GM19351 (cell line): ENCODE results near the gene KRTAP19-4.
"Not testable (repeated sequence)": the region's sequence is repeated elsewhere in the genome, so short reads cannot be mapped to it uniquely, and the experiment has no call there.

Experiments used
- ATAC-seq: cut with Tn5 transposase; IDR thresholded peaks from one replicate; pipeline ENCODE4 v1.9.1; 2021; ENCODE audit warnings: mild to moderate bottlenecking, moderate library complexity; ENCODE audit not compliant: unreplicated experiment

The KRTAP19-4 gene, protein sequence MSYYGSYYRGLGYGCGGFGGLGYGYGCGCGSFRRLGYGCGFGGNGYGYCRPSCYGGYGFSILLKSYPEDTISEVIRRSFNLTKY

GRCh38 chr21:30497065-30497464 is at the start of gene KRTAP19-4:
KRTAP19-4 (minus strand) TSS chr21:30497165; CDS start chr21:30497110, 55 bp downstream.
- ATAC-seq, result no peak

DNA sequence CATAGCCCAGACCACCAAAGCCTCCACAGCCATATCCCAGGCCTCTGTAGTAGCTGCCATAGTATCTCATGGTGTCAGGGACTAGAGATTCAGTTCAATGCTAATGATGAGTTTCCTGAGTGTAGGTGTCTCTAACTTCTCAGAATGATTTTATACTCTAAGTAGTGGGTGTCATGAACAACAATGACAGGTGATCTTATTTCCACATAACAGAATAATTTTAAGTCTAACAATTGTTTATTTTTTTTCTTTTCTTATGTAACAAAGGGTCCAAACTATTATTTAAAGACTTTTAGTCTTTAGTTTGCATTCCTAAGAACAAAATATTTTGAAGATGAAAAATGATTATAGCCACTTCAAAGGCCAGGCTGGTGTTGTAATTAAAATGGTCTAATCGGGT is 44.8 kb upstream of the KRTAP19-4 start, which contains the start of gene KRTAP19-6:
Gene KRTAP19-6 (minus strand): TSS at position 101 of the 400 bp plus-strand sequence. CDS start 31 bp downstream, at position 70.
- ATAC-seq, result no peak

- no peak for ATAC-seq
Observed at GRCh38 chr21:30518876-30519275, 21.9 kb upstream of the KRTAP19-4 start.

DNA sequence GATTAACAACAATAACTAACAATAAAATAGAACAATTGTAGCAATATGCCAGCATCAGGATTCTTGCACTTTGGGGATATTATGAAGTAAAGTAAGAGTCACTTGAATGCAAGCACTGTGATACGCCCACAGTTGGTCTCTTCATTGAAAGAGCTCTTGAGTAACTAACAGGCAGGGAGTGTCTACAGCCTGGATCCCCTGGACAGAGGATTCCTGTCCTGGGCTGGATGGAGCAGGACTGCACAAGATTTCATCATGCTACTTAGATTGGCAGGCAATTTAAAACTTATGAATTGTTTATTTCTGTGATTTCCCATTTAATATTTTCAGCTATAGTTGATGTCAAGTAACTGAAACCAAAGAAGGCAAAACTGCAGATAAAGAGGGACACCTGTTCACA is 18.7 kb upstream of the KRTAP19-4 start:
- no peak for ATAC-seq

GRCh38 chr21:30505621-30506205 is 8.7 kb upstream of the KRTAP19-4 start:
- ATAC-seq, result not testable (repeated sequence)

DNA sequence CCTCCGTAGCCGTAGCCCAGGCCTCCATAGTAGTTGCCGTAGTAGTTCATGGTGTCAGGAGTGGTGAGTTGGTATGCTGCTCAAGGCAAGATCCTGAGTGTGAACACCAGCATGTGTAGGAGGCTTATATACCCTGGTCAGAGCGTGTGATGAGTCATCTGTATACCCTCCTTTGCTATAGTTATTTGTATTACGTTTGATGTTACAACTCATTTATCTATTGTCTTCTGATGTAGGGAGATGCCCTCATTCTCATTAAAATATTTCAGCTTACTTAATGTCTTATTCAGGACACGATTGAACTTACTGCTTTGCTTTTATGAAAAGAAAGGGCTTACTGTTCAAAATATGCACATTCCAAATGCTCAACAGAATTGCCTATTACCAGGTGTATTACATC is 5.1 kb upstream of the KRTAP19-4 start, which contains the start of gene KRTAP19-5:
Gene KRTAP19-5 (minus strand): TSS at position 101 of the 400 bp plus-strand sequence. CDS start 51 bp downstream, at position 50.
- no peak for ATAC-seq

DNA sequence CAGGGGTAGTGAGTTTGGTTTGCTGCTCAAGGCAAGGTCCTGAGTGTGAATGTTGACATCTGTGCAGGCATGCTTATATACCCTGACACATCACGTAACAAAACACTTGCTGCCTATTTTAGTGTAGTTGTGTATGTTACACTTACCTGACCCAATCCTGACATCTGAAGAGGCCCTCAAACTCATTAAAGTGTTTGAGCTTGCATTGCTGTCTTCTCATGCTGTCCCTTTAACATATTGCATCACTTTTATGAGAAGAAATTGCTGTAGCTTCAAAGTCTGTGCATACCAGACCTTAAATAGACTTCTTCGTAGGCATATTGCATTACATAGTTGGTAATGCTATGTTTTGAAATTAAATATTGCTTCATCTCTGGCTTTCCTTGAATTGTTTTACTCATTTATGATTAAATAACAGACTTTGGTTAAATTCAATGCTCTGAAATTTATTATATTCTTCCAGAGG is 5.0 kb downstream of the KRTAP19-4 start, which contains the start of gene KRTAP19-3:
Gene KRTAP19-3 (minus strand): TSS at position 51 of the 466 bp plus-strand sequence. CDS start 56 bp downstream, outside the sequence.
- ATAC-seq, result no peak

DNA sequence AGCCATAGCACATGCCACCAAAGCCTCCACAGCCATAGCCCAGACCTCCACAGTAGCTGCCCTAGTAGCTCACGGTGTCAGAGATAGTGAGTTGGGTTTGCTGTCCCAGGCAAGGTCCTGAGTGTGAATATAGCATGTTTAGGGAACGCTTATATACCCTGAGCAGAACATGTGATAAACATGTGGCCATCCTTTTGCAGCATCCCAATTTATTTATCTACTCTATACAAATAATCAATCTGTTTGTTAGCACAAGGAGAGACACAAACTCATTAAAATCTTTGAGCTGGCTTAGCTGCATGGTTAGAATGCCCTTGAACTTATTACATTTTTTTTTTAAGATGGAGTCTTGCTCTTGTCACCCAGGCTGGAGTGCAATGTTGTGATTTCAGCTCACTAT is 9.6 kb downstream of the KRTAP19-4 start, which contains the start of gene KRTAP19-2:
Gene KRTAP19-2 (minus strand): TSS at position 101 of the 400 bp plus-strand sequence. CDS start 88 bp downstream, at position 13.
- ATAC-seq, result no peak

DNA sequence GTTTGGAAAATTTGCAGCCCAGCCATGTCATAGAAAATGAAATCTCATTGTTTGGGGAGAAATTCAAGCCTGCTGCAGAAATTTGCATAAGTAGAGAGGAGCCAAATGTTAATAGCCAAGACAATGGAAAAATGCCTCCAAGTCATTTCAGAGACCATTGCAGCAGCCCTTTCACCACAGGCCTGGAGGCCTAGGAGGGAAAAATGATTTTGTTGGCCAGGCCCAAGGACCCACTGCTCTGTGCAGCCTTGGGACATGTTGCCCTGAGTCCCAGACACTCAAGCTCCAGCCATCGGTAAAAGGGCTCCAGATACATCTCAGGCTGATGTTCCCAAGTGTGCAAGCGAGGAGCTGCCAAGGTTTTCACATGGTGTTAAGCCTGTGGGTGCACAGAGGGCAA is 10.8 kb downstream of the KRTAP19-4 start:
- ATAC-seq, result no peak

GRCh38 chr21:30482130-30482529 is 14.8 kb downstream of the KRTAP19-4 start:
- ATAC-seq, result no peak

GRCh38 chr21:30480145-30480544 is 16.8 kb downstream of the KRTAP19-4 start, which contains the start of gene KRTAP19-1:
KRTAP19-1 (minus strand) TSS chr21:30480367; CDS start chr21:30480317, 50 bp downstream.
- ATAC-seq, result no peak

DNA sequence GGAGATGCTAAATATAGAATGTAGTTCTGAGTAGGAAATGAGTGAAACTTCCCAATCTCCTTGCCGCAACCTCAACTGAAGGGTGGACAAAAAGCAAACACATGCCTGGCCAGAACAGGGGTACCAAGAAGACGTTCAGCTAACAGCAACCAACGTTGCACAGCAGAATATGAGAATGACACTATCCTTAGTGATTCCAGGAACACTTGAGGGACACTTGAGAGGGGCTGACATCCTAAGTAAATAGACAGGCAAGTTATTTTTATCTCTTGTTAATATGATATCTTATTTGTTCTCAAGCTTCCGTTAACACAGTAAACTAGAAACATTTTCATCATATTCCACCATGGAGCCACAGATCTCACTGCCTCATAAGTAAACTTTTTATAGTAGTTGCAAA is 17.7 kb downstream of the KRTAP19-4 start:
- no peak for ATAC-seq

- no peak for ATAC-seq
Observed at GRCh38 chr21:30478004-30478403, 19.0 kb downstream of the KRTAP19-4 start.

GRCh38 chr21:30468900-30469714 is 27.9 kb downstream of the KRTAP19-4 start:
- no peak for ATAC-seq

- no peak for ATAC-seq
Observed at GRCh38 chr21:30463713-30464112, 33.3 kb downstream of the KRTAP19-4 start.

DNA sequence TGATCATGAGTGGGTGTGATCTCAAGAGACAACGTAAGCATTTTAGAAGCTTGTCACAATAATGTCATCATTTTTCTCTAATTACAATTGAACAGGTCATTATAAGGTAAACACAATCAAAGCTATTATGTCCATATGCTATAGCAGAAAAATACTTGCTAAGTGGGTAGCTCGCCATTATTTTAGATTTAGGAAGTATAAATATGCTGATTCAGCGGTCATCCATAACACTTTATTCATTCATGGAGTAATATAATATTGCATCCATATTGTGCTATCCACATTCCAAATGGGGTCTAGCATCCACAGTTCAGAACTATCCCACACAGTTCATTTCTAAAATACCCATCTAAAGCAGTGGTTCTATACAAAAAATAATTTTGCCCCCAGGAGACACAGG is 48.5 kb downstream of the KRTAP19-4 start:
- no peak for ATAC-seq

- ATAC-seq, result no peak
Observed at GRCh38 chr21:30447056-30447455, 49.9 kb downstream of the KRTAP19-4 start.
